T-cell (primary cell): Measurements from ENCODE around the gene ANKHD1. TPM values are rescaled to one million over a fixed set of nuclear protein-coding genes. Genes with fewer than 3 reads are reported as not detected.

Experiments
- ATAC-seq, 4 experiments: fragments of 200-7000 bp in 3 of 4; fragments of 150-1000 bp in 1 of 4; cut with Tn5 transposase; replicated peaks in 1 of 4; 1 replicate in 3 of 4; 2 replicates in 1 of 4; pipeline ENCODE4 v1.10.0; 2021; ENCODE audit warnings: moderate library complexity in 3 of 4, mild to moderate bottlenecking in 2 of 4, moderate number of reproducible peaks in 1 of 4
- CTCF ChIA-PET, 2 donors: fragments of 300-600 bp; sonication (Branson Sonifier 250); formaldehyde crosslinking; loops; one replicate each; lab custom pipeline; 2022; ENCODE audit warnings: antibody characterized with exemption in 2 of 2; lab: Charles Lee
- POLR2A ChIA-PET, 2 donors: fragments of 300-600 bp; sonication (Branson Sonifier 250); formaldehyde crosslinking; loops; one replicate each; lab custom pipeline; 2022; ENCODE audit warnings: antibody characterized with exemption in 2 of 2; lab: Charles Lee
- DNase-seq, 35 experiments: peaks; one replicate each; pipeline versions ENCODE4 v3.0.0 to v3.0.0-alpha.2; 2013 to 2023
- H3K27ac ChIP-seq: one replicate; pipeline ENCODE4 v1.5.1; 2013; ENCODE audit warnings: low read length
- H3K27me3 ChIP-seq, 2 experiments: replicated peaks in 1 of 2; 1 replicate in 1 of 2; 2 replicates in 1 of 2; pipeline versions ENCODE4 v1.6.1 to v1.7.0; 2013; ENCODE audit warnings: low read length in 1 of 2, mixed read lengths in 1 of 2; ENCODE audit not compliant: control insufficient read depth in 2 of 2, insufficient read depth in 2 of 2; ENCODE audit errors: extremely low read depth in 1 of 2
- H3K36me3 ChIP-seq, 2 donors: 1 replicate in 1 of 2; 2 replicates in 1 of 2; pipeline versions ENCODE4 v1.6.1 to v1.7.0; 2013; ENCODE audit warnings: low read length in 1 of 2; ENCODE audit not compliant: control insufficient read depth in 2 of 2, insufficient read depth in 1 of 2; ENCODE audit errors: extremely low read depth in 1 of 2
- H3K4me1 ChIP-seq, 2 experiments: 1 replicate in 1 of 2; 2 replicates in 1 of 2; pipeline versions ENCODE4 v1.6.1 to v1.7.0; 2013; ENCODE audit warnings: low read length in 2 of 2, mixed read lengths in 1 of 2; ENCODE audit not compliant: insufficient read depth in 2 of 2, control insufficient read depth in 1 of 2; ENCODE audit errors: extremely low read depth in 1 of 2
- H3K4me3 ChIP-seq, 2 donors: 1 replicate in 1 of 2; 2 replicates in 1 of 2; pipeline versions ENCODE4 v1.5.1 to v1.7.0; 2013; ENCODE audit warnings: mild to moderate bottlenecking in 2 of 2, low read length in 1 of 2, moderate library complexity in 1 of 2; ENCODE audit not compliant: control insufficient read depth in 1 of 2; ENCODE audit errors: extremely low read depth in 1 of 2
- H3K9me3 ChIP-seq: 2 replicates; pipeline ENCODE4 v1.7.0; 2013
- H3K27ac Mint-ChIP-seq, 2 donors: one replicate each; pipeline ENCODE4 v1.8.0; 2020 to 2021; ENCODE audit warnings: mild to moderate bottlenecking in 2 of 2, mixed read lengths in 2 of 2
- H3K27me3 Mint-ChIP-seq, 2 donors: one replicate each; pipeline ENCODE4 v1.8.0; 2021 to 2022; ENCODE audit warnings: mixed read lengths in 2 of 2
- H3K36me3 Mint-ChIP-seq: one replicate; pipeline ENCODE4 v1.8.0; 2021; ENCODE audit warnings: mixed read lengths
- H3K4me1 Mint-ChIP-seq, 3 donors: one replicate each; pipeline ENCODE4 v1.8.0; 2020 to 2022; ENCODE audit warnings: mixed read lengths in 3 of 3, mild to moderate bottlenecking in 1 of 3
- H3K4me3 Mint-ChIP-seq, 3 donors: one replicate each; pipeline ENCODE4 v1.8.0; 2020 to 2022; ENCODE audit warnings: mild to moderate bottlenecking in 3 of 3, mixed read lengths in 3 of 3, moderate library complexity in 3 of 3
- H3K9me3 Mint-ChIP-seq, 3 donors: one replicate each; pipeline ENCODE4 v1.8.0; 2020 to 2022; ENCODE audit warnings: mixed read lengths in 3 of 3
- WGBS: methylation state at CpG from one replicate; pipeline ENCODE4 v1.1.5; 2013; ENCODE audit warnings: missing lambda C conversion rate; ENCODE audit not compliant: insufficient coverage; 5-methylcytosine and 5-hydroxymethylcytosine counted together
- total RNA-seq, 35 experiments: library from RNA in 6 of 35; stranded (reverse) in 6 of 35; fragments of 120-200 nt in 1 of 35; gene quantifications; one replicate each; pipeline versions ENCODE4 v1.2.1 to v1.2.4 and lab custom pipeline; 2013 to 2026

ANKHD1 gene
- total RNA-seq, 5 donors from 2014 or later (not counting 1 experiment from before 2014, with no cell fraction given) = 184 to 220 (median 203) TPM

DNA sequence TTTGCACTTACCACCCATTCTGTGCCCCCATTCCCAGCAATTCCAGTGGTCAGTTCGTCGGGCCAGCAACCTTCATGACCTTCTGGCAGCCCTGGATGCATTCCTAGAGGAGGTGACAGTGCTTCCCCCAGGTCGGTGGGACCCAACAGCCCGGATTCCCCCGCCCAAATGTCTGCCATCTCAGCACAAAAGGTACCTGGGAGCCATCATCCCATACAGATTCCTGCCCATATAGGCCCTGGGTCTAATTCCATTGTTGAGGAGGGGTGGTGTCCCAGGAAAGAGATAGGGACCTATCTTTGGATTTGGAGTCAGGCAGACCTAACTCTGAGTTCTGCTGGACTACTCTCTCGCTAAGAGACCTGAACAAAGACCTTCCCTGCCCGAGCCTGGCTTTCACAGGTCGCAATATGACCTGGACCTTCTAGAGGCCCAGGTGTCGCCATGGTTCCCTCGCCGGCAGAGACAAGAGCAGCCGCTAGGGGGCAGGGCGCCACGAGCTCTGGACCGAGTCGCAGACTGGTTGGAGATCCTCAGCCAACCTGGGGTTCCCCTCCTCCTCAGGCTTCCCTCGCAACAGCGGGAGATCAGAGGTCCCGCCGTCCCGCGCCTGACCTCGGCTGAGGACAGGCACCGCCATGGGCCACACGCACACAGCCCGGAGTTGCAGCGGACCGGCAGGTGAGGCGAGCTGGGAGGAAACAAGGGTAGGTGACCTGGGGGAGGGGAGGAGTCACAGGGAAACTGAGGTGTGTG is 38.6 kb upstream of the ANKHD1 start:
- ChIA-PET POLR2A (no interaction called here), CTCF (interaction anchor here (0.5 to 3.8 kb wide), 21 partner anchors 10 to 359 kb away, joined by 3 to 22 read pairs (median 4); partner anchors contain the start of genes EIF4EBP3 (in 1 of the 2), IK (in 1 of the 2), NDUFA2 (in 1 of the 2) and PFDN1 (in 1 of the 2))
- H3K36me3 Mint-ChIP-seq = no peaks in the 10 kb centered on the region
- peak overlapping the region; percentile 63 to 68 (median 68) for H3K4me3 Mint-ChIP-seq
- peak overlapping the region; percentile 1 to 35 for H3K4me3 ChIP-seq
- H3K27ac Mint-ChIP-seq = no peak overlapping the region
- peaks cover 0 to 12% of the 10 kb centered on the region in 2 experiments for H3K27me3 ChIP-seq
- DNase-seq = peak; percentile 45 to 87 (median 75)
- no peaks in the 10 kb centered on the region for H3K36me3 ChIP-seq
- no peak overlapping the region for H3K27ac ChIP-seq
- H3K9me3 Mint-ChIP-seq = no peaks in the 10 kb centered on the region
- H3K4me1 Mint-ChIP-seq = peaks cover 4 to 7% (median 4%) of the 10 kb centered on the region in 3 donors
- H3K27me3 Mint-ChIP-seq = peaks cover 0 to 4% of the 10 kb centered on the region in 2 donors
- WGBS = 12% methylated on average over 19 of the region's 29 CpGs
- H3K9me3 ChIP-seq = no peaks in the 10 kb centered on the region
- peaks cover 0 to 9% of the 10 kb centered on the region in 2 experiments for H3K4me1 ChIP-seq
- peak; percentile 89 to 98 (median 91) for ATAC-seq

DNA sequence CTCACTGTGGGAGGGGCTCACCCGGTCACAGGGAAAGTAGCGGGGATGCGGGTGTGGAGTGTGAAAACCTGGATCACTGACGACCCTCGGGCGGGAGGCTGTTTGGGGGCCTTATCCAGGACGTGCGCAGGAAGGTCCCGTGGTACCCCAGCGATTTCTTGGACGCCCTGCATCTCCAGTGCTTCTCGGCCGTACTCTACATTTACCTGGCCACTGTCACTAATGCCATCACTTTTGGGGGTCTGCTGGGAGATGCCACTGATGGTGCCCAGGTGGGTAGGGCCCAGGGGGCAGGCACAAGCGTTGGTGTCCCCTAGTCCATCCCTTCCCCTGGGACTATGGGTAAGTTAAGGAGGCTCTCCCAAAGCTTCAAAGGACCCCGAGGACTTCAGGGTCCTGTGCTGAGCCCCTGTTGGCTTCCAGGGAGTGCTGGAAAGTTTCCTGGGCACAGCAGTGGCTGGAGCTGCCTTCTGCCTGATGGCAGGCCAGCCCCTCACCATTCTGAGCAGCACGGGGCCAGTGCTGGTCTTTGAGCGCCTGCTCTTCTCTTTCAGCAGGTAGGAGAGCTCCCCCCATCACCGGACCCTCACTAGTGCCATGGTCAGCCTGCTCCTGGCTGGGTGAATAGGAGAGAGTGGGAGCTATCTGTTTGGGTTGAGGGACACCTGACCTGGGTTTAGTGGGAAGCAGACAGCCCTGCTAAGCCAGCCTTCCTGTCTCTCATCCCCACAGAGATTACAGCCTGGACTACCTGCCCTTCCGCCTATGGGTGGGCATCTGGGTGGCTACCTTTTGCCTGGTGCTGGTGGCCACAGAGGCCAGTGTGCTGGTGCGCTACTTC is 37.8 kb upstream of the ANKHD1 start:
- H3K4me1 Mint-ChIP-seq = peaks cover 4 to 7% (median 4%) of the 10 kb centered on the region in 3 donors
- H3K9me3 ChIP-seq = no peaks in the 10 kb centered on the region
- ATAC-seq (no peak), DNase-seq (no peak)
- H3K36me3 ChIP-seq = no peaks in the 10 kb centered on the region
- 56% methylated on average over 15 of the region's 20 CpGs for WGBS
- no peaks in the 10 kb centered on the region for H3K9me3 Mint-ChIP-seq
- H3K27me3 Mint-ChIP-seq = peaks cover 0 to under 1% of the 10 kb centered on the region in 2 donors
- H3K4me3 Mint-ChIP-seq = peak overlapping the region; percentile 63 to 68 (median 68)
- no peak overlapping the region for H3K27ac ChIP-seq
- POLR2A ChIA-PET = no interaction called here
- peaks cover 0 to 8% of the 10 kb centered on the region in 2 experiments for H3K4me1 ChIP-seq
- no peaks in the 10 kb centered on the region for H3K36me3 Mint-ChIP-seq
- H3K4me3 ChIP-seq = peak overlapping the region; percentile 1 to 35
- no peak overlapping the region for H3K27ac Mint-ChIP-seq
- CTCF ChIA-PET = interaction anchor here (0.5 to 3.8 kb wide), 21 partner anchors 9 to 358 kb away, joined by 3 to 22 read pairs (median 4); partner anchors contain the start of genes EIF4EBP3 (in 1 of the 2), IK (in 1 of the 2), NDUFA2 (in 1 of the 2) and PFDN1 (in 1 of the 2)
- peaks cover 0 to 12% of the 10 kb centered on the region in 2 experiments for H3K27me3 ChIP-seq

DNA sequence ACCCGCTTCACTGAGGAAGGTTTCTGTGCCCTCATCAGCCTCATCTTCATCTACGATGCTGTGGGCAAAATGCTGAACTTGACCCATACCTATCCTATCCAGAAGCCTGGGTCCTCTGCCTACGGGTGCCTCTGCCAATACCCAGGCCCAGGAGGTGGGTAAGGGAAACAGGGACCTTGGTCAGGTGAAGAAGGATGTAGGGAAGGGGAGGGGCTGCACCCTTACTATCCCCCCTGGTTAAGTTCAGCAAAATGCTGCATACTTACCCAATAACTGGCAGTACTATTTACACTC is 37.2 kb upstream of the ANKHD1 start:
- POLR2A ChIA-PET = no interaction called here
- H3K4me3 Mint-ChIP-seq = peak overlapping the region in 1 of 3 donors; percentile 15
- peaks cover 0 to 8% of the 10 kb centered on the region in 2 experiments for H3K4me1 ChIP-seq

DNA sequence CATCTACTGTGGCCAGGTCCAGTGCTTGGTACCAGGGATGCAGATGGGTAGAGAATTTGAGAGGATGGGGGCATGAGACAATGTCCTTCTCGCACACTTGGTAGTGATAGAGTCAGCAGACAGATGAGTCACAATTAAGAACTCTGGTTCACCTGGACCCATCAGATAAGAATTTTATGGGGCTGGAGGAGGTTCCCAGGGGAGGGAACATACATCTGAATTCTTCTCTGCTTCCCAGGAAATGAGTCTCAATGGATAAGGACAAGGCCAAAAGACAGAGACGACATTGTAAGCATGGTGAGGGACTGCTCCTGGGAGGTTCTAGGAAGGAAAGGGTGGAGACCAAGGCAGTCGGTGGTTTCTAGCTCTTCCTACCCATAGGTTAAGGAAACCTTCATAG is 36.4 kb upstream of the ANKHD1 start:
- no peak for ATAC-seq
- POLR2A ChIA-PET = no interaction called here
- WGBS = no CpG with 5 or more reads among the region's 3 CpGs

More for the DNA sequence above, 37.2 kb upstream of the ANKHD1 start:
- Histone ChIP-seq H3K4me3 (no peak overlapping the region), H3K27me3 (peaks cover 0 to 12% of the 10 kb centered on the region in 2 experiments), H3K9me3 (no peaks in the 10 kb centered on the region), H3K27ac (no peak overlapping the region), H3K36me3 (no peaks in the 10 kb centered on the region)
- Mint-ChIP-seq H3K36me3 (no peaks in the 10 kb centered on the region), H3K9me3 (no peaks in the 10 kb centered on the region), H3K27ac (no peak overlapping the region), H3K4me1 (peaks cover 4 to 7% (median 4%) of the 10 kb centered on the region in 3 donors), H3K27me3 (no peaks in the 10 kb centered on the region)
- DNase-seq (no peak), ATAC-seq (no peak)
- no CpG with 5 or more reads among the region's 3 CpGs for WGBS
- CTCF ChIA-PET = interaction anchor here in 1 of 2 donors (1.3 to 3.8 kb wide), 2 partner anchors 9 to 12 kb away, joined by 4 to 22 read pairs; no protein-coding TSS in a partner anchor

DNA sequence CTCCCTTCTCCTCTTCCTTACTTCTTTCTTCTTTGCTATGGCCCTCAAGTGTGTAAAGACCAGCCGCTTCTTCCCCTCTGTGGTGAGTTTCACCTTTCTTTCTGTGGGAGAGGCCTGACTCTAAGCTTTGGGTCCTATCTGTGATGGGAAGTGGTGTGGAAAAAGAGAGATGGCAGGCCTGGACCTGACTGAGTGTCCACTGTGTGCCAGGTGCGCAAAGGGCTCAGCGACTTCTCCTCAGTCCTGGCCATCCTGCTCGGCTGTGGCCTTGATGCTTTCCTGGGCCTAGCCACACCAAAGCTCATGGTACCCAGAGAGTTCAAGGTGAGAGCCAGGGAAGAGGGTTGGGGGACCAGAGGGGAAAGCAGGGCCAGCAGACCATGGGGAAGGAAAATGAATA is 35.7 kb upstream of the ANKHD1 start:
- ChIA-PET CTCF (interaction anchor here (0.6 to 1.1 kb wide), 4 partner anchors 15 to 1172 kb away, joined by 3 to 6 read pairs (median 3); no protein-coding TSS in a partner anchor), POLR2A (no interaction called here)
- Mint-ChIP-seq H3K36me3 (no peaks in the 10 kb centered on the region), H3K27me3 (no peaks in the 10 kb centered on the region), H3K9me3 (no peaks in the 10 kb centered on the region), H3K4me3 (no peak overlapping the region), H3K27ac (no peak overlapping the region), H3K4me1 (peaks cover 4 to 7% (median 4%) of the 10 kb centered on the region in 3 donors)
- DNase-seq (no peak), ATAC-seq (no peak)
- Histone ChIP-seq H3K4me1 (peaks cover 0 to 8% of the 10 kb centered on the region in 2 experiments), H3K9me3 (no peaks in the 10 kb centered on the region), H3K27ac (no peak overlapping the region), H3K27me3 (peaks cover 0 to 12% of the 10 kb centered on the region in 2 experiments), H3K4me3 (no peak overlapping the region), H3K36me3 (no peaks in the 10 kb centered on the region)
- WGBS = 92% methylated on average over 3 of the region's 4 CpGs

More for the DNA sequence above, 36.4 kb upstream of the ANKHD1 start:
- Histone ChIP-seq H3K4me3 (no peak overlapping the region), H3K27ac (no peak overlapping the region), H3K27me3 (peaks cover 0 to 12% of the 10 kb centered on the region in 2 experiments), H3K36me3 (no peaks in the 10 kb centered on the region), H3K9me3 (no peaks in the 10 kb centered on the region), H3K4me1 (peaks cover 0 to 8% of the 10 kb centered on the region in 2 experiments)
- Mint-ChIP-seq H3K27ac (no peak overlapping the region), H3K9me3 (no peaks in the 10 kb centered on the region), H3K27me3 (no peaks in the 10 kb centered on the region), H3K4me1 (peaks cover 4 to 7% (median 4%) of the 10 kb centered on the region in 3 donors), H3K36me3 (no peaks in the 10 kb centered on the region), H3K4me3 (no peak overlapping the region)
- CTCF ChIA-PET = interaction anchor here (0.5 to 1.3 kb wide), 3 partner anchors 8 to 295 kb away, joined by 3 to 6 read pairs (median 4); no protein-coding TSS in a partner anchor
- no peak for DNase-seq
